Measurements from ENCODE around the gene EXOC4. TPM values are rescaled to one million over a fixed set of nuclear protein-coding genes. Genes with fewer than 3 reads are reported as not detected.

Gene EXOC4
- total and polyA plus RNA-seq, 2 of the 13 experiments (the other 11 are each of a cell fraction or from before 2014, with no cell fraction given) = 22.5 to 39.0 TPM

DNA sequence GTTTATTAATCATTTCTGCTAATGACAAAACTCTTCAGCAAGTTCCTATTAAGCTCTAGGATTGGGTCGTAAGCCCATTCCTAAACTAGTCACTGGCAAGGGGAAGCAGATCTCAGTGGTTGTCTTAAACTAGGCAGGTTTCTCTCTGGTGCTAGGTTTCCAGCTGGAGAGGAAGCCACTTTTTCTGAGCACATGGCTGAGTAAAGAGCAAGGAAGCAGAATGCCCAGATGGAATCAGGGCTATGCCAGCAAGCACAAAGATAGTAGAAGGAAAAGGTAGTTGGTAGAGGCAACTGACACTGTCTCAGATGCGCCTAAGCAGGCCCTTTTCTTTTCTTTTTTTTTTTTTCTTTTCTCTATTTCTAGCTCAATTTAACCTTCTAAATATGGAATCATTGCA is 224.9 kb downstream of the EXOC4 start:
- FAIRE-seq (no peak), DNase-seq (ENCODE audit: low spot score) (no peak), ATAC-seq (no peak)
- intact Hi-C loops (cut with micrococcal nuclease; ENCODE audit: unreplicated experiment) (loop anchor here (1.0 kb wide), 1 partner anchor 15 kb away; no protein-coding TSS in a partner anchor), in situ Hi-C loops (cut with HindIII; ENCODE audit: extremely low pct_ligation_motif_present, low pct_unique_long_range_greater_than_20kb) (no loop called here)
- peaks cover 1 to 8% of the 10 kb centered on the region in 2 experiments; a peak in 1 of 5 replicates for H3K36me3 ChIP-seq (replicated peaks in 1 of 2; ENCODE audit: control insufficient read depth in 1 of 2, insufficient read depth in 2 of 2, low read length in 2 of 2)
- H3K79me2 ChIP-seq (ENCODE audit: insufficient read depth, low read length) = no peaks in the 10 kb centered on the region
- BruUV-seq (replicated peaks) = no TSS peak
- ChIA-PET POLR2A (no interaction called here), CTCF (ENCODE audit: low intra/inter-chr PET ratio, low total read pairs) (no interaction called here)
- WGBS (ENCODE audit: low lambda C conversion rate) = 100% methylated on average over 2 of the region's 2 CpGs
- H3K4me3 ChIP-seq (replicated peaks in 1 of 3; ENCODE audit: insufficient read depth in 1 of 3, low read depth in 2 of 3, low read length in 3 of 3) = no peak overlapping the region
- peaks cover 7% of the 10 kb centered on the region; the same call in 1 of the 2 replicates for H3K4me1 ChIP-seq (ENCODE audit: insufficient read depth, low read length)
- H2AFZ ChIP-seq (ENCODE audit: low read length) = no peak overlapping the region
- H3K27ac ChIP-seq (ENCODE audit: extremely low read length, insufficient read depth, low read length) = no peak overlapping the region
- TF ChIP-seq XRCC5 (optimal IDR thresholded peaks at IDR 0.05; ENCODE audit: low read length) = no peak
- TF ChIP-seq, protein P1, sequence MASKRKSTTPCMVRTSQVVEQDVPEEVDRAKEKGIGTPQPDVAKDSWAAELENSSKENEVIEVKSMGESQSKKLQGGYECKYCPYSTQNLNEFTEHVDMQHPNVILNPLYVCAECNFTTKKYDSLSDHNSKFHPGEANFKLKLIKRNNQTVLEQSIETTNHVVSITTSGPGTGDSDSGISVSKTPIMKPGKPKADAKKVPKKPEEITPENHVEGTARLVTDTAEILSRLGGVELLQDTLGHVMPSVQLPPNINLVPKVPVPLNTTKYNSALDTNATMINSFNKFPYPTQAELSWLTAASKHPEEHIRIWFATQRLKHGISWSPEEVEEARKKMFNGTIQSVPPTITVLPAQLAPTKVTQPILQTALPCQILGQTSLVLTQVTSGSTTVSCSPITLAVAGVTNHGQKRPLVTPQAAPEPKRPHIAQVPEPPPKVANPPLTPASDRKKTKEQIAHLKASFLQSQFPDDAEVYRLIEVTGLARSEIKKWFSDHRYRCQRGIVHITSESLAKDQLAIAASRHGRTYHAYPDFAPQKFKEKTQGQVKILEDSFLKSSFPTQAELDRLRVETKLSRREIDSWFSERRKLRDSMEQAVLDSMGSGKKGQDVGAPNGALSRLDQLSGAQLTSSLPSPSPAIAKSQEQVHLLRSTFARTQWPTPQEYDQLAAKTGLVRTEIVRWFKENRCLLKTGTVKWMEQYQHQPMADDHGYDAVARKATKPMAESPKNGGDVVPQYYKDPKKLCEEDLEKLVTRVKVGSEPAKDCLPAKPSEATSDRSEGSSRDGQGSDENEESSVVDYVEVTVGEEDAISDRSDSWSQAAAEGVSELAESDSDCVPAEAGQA (IDR thresholded peaks at IDR 0.05; ENCODE audit: low read depth) = no peak
- TF ChIP-seq, protein P1 (CRISPR knock-in tag; IDR thresholded peaks at IDR 0.05; ENCODE audit: borderline replicate concordance) = no peak
- TF ChIP-seq, protein P2, sequence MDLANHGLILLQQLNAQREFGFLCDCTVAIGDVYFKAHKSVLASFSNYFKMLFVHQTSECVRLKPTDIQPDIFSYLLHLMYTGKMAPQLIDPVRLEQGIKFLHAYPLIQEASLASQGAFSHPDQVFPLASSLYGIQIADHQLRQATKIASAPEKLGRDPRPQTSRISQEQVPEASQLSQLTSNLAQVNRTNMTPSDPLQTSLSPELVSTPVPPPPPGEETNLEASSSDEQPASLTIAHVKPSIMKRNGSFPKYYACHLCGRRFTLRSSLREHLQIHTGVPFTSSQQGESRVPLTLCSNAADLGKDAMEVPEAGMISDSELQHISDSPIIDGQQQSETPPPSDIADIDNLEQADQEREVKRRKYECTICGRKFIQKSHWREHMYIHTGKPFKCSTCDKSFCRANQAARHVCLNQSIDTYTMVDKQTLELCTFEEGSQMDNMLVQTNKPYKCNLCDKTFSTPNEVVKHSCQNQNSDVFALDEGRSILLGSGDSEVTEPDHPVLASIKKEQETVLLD (CRISPR knock-in tag; IDR thresholded peaks at IDR 0.05; ENCODE audit: low read depth) = no peak
- TF ChIP-seq SAP130 (CRISPR knock-in tag; IDR thresholded peaks at IDR 0.05; ENCODE audit: low read depth) = no peak
- no peak for TF ChIP-seq SKI (IDR thresholded peaks at IDR 0.05; ENCODE audit: partially characterized antibody)
- no peak for TF ChIP-seq SRF (IDR thresholded peaks at IDR 0.05; ENCODE audit: low read depth, low read length)
- TF ChIP-seq, protein P3, sequence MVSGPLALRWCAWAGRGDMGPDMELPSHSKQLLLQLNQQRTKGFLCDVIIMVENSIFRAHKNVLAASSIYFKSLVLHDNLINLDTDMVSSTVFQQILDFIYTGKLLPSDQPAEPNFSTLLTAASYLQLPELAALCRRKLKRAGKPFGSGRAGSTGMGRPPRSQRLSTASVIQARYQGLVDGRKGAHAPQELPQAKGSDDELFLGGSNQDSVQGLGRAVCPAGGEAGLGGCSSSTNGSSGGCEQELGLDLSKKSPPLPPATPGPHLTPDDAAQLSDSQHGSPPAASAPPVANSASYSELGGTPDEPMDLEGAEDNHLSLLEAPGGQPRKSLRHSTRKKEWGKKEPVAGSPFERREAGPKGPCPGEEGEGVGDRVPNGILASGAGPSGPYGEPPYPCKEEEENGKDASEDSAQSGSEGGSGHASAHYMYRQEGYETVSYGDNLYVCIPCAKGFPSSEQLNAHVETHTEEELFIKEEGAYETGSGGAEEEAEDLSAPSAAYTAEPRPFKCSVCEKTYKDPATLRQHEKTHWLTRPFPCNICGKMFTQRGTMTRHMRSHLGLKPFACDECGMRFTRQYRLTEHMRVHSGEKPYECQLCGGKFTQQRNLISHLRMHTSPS (CRISPR knock-in tag; IDR thresholded peaks at IDR 0.05; ENCODE audit: low read depth) = no peak
- TF ChIP-seq TARDBP (CRISPR knock-in tag; IDR thresholded peaks at IDR 0.05) = no peak
- TF ChIP-seq ZNF564 (CRISPR knock-in tag; IDR thresholded peaks at IDR 0.05) = no peak
- TF ChIP-seq ZNF333 (CRISPR knock-in tag; IDR thresholded peaks at IDR 0.05; ENCODE audit: borderline replicate concordance) = no peak
- TF ChIP-seq SP4 (CRISPR knock-in tag; IDR thresholded peaks at IDR 0.05) = no peak
- TF ChIP-seq ZNF431 (CRISPR knock-in tag; IDR thresholded peaks at IDR 0.05; ENCODE audit: borderline replicate concordance, low read depth) = no peak
- no peak overlapping the region for H3K4me2 ChIP-seq (ENCODE audit: low read depth, low read length)
- H3K9me3 ChIP-seq (ENCODE audit: low read length) = no peaks in the 10 kb centered on the region
- no peaks in the 10 kb centered on the region for H3K27me3 ChIP-seq (ENCODE audit: control insufficient read depth in 1 of 2, insufficient read depth in 2 of 2, low read length in 2 of 2)
- no peaks in the 10 kb centered on the region for H4K20me1 ChIP-seq (ENCODE audit: insufficient read depth, low read length)
- H3K9ac ChIP-seq (ENCODE audit: insufficient read depth, low read depth, low read length) = no peak overlapping the region

Data from HepG2 (cell line).